Panc1 (cell line): Measurements from ENCODE around the gene DNAJB13. TPM values are rescaled to one million over a fixed set of nuclear protein-coding genes. Genes with fewer than 3 reads are reported as not detected.

Experiments used
- ATAC-seq: fragments of 200-7000 bp; cut with Tn5 transposase; 2 replicates; pipeline ENCODE4 v1.9.1; 2020; ENCODE audit warnings: mild to moderate bottlenecking, moderate library complexity
- BruUV-seq: library from RNA; stranded (reverse); fragments of 400-500 nt; replicated peaks from 2 replicates; lab custom pipeline; 2021; lab: Mats Ljungman, UMichigan
- CTCF ChIA-PET: fragments of 300-600 bp; sonication (Branson Sonifier 250); formaldehyde crosslinking; loops from one replicate; lab custom pipeline; 2022; ENCODE audit warnings: antibody characterized with exemption; lab: Charles Lee
- POLR2A ChIA-PET: fragments of 300-600 bp; sonication (Branson Sonifier 250); formaldehyde crosslinking; loops from one replicate; lab custom pipeline; 2022; ENCODE audit warnings: antibody characterized with exemption; lab: Charles Lee
- DNase-seq: peaks from one replicate; pipeline ENCODE4 v3.0.0-alpha.2; 2010; ENCODE audit warnings: low read depth, low spot score
- H3K27ac ChIP-seq: 2 replicates; pipeline ENCODE4 v1.5.1; 2011; ENCODE audit warnings: mild to moderate bottlenecking, low read length, inconsistent platforms
- H3K27me3 ChIP-seq: fragments of 200-500 bp; sonication (Bioruptor generic); 2 replicates; pipeline ENCODE4 v1.6.0; 2014; ENCODE audit warnings: low read length, inconsistent platforms; ENCODE audit not compliant: control insufficient read depth, insufficient read depth
- H3K36me3 ChIP-seq: fragments of 200-500 bp; sonication (Bioruptor generic); 2 replicates; pipeline ENCODE4 v1.5.1; 2014; ENCODE audit warnings: inconsistent platforms, mild to moderate bottlenecking, low read length, moderate library complexity; ENCODE audit not compliant: control insufficient read depth, insufficient read depth
- H3K4me1 ChIP-seq: 2 replicates; pipeline ENCODE4 v1.5.1; 2011; ENCODE audit warnings: inconsistent platforms, mild to moderate bottlenecking, low read length, moderate library complexity; ENCODE audit not compliant: control insufficient read depth, insufficient read depth
- H3K4me3 ChIP-seq, 2 experiments: 2 replicates each; pipeline ENCODE4 v1.5.1; 2011 to 2012; ENCODE audit warnings: low read depth in 2 of 2, low read length in 2 of 2, mild to moderate bottlenecking in 2 of 2, inconsistent platforms in 1 of 2, moderate library complexity in 1 of 2
- H3K9me3 ChIP-seq: fragments of 200-500 bp; sonication (Bioruptor generic); 2 replicates; pipeline ENCODE4 v1.5.1; 2014; ENCODE audit warnings: low read depth, mild to moderate bottlenecking, inconsistent platforms, low read length, moderate library complexity; ENCODE audit not compliant: control insufficient read depth, insufficient read depth
- POLR2AphosphoS5 ChIP-seq: IDR thresholded peaks from 2 replicates; pipeline ENCODE4 v1.6.1; 2012; ENCODE audit warnings: mild to moderate bottlenecking, low read depth, low read length, moderate library complexity
- SIN3A ChIP-seq: IDR thresholded peaks from 2 replicates; pipeline ENCODE4 v1.6.1; 2012; ENCODE audit warnings: low read depth, mild to moderate bottlenecking, low read length, moderate library complexity, borderline replicate concordance; ENCODE audit not compliant: insufficient read depth
- TCF7L2 ChIP-seq: IDR thresholded peaks from 2 replicates; pipeline ENCODE4 v1.6.1; 2011; ENCODE audit warnings: mild to moderate bottlenecking, low read depth, low read length, inconsistent platforms
- in situ Hi-C: cut with HindIII; loops from 2 replicates; pipeline ENCODE4 v1.10.0; 2016; ENCODE audit warnings: low sequenced_read_pairs, low pct_unique_long_range_greater_than_20kb
- intact Hi-C: fragments of 100-400 bp; cut with micrococcal nuclease; formaldehyde crosslinking; loops from one replicate; pipeline ENCODE4 v1.10.0; 2022; ENCODE audit not compliant: unreplicated experiment
- total RNA-seq: library from RNA; stranded (reverse); gene quantifications from one replicate; pipeline ENCODE4 v1.2.1, GENCODE V29; 2021; ENCODE audit not compliant: unreplicated experiment
- TF ChIP-seq, protein P1 (sequence below), 2 experiments: IDR thresholded peaks; 2 replicates each; pipeline ENCODE4 v1.6.1; 2011 to 2012; ENCODE audit warnings: low read depth in 2 of 2, control low read depth in 1 of 2, low read length in 1 of 2, mild to moderate bottlenecking in 1 of 2, moderate library complexity in 1 of 2; ENCODE audit not compliant: insufficient read depth in 1 of 2
- TF ChIP-seq, protein P2 (sequence below): fragments of 450-650 bp; IDR thresholded peaks from 2 replicates; pipeline ENCODE4 v1.5.1; 2017; ENCODE audit warnings: mild to moderate bottlenecking

DNAJB13 gene
- total RNA-seq, 1 experiment from 2014 or later: not detected

DNA sequence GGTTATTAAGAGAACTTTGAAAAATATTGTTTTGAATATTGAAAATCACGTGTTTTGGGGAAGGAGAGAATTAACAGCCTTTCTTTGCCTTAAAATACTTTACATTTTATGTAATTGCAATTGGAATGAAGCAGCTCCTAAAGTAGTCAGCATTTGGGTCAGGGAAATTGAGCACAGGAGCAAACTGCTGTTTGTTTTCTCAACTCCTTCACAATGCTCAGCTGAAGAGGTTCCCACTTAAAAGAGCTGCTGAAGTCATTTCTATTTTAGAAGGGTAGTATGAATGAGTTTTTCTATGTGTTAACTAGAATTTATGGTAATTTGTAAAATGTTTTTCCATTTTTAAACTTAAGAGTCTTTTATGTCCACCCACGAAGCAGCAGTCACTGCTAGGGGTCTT lies 39.9 kb downstream of the DNAJB13 start:
- ChIA-PET POLR2A (no interaction called here), CTCF (no interaction called here)
- in situ Hi-C loops (no loop called here), intact Hi-C loops (no loop called here)
- Histone ChIP-seq H3K4me1 (no peaks in the 10 kb centered on the region), H3K27me3 (no peaks in the 10 kb centered on the region; the same call in 1 of the 2 replicates), H3K36me3 (no peaks in the 10 kb centered on the region), H3K4me3 (no peak overlapping the region), H3K9me3 (no peaks in the 10 kb centered on the region), H3K27ac (no peak overlapping the region)
- DNase-seq (no peak), ATAC-seq (no peak)
- TF ChIP-seq SIN3A (no peak), POLR2AphosphoS5 (no peak), TCF7L2 (no peak)
- TF ChIP-seq, protein P1, sequence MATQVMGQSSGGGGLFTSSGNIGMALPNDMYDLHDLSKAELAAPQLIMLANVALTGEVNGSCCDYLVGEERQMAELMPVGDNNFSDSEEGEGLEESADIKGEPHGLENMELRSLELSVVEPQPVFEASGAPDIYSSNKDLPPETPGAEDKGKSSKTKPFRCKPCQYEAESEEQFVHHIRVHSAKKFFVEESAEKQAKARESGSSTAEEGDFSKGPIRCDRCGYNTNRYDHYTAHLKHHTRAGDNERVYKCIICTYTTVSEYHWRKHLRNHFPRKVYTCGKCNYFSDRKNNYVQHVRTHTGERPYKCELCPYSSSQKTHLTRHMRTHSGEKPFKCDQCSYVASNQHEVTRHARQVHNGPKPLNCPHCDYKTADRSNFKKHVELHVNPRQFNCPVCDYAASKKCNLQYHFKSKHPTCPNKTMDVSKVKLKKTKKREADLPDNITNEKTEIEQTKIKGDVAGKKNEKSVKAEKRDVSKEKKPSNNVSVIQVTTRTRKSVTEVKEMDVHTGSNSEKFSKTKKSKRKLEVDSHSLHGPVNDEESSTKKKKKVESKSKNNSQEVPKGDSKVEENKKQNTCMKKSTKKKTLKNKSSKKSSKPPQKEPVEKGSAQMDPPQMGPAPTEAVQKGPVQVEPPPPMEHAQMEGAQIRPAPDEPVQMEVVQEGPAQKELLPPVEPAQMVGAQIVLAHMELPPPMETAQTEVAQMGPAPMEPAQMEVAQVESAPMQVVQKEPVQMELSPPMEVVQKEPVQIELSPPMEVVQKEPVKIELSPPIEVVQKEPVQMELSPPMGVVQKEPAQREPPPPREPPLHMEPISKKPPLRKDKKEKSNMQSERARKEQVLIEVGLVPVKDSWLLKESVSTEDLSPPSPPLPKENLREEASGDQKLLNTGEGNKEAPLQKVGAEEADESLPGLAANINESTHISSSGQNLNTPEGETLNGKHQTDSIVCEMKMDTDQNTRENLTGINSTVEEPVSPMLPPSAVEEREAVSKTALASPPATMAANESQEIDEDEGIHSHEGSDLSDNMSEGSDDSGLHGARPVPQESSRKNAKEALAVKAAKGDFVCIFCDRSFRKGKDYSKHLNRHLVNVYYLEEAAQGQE (IDR thresholded peaks at IDR 0.05; ENCODE audit: insufficient read depth in 1 of 2, low read depth in 2 of 2, low read length in 1 of 2): no peak
- TF ChIP-seq, protein P2, sequence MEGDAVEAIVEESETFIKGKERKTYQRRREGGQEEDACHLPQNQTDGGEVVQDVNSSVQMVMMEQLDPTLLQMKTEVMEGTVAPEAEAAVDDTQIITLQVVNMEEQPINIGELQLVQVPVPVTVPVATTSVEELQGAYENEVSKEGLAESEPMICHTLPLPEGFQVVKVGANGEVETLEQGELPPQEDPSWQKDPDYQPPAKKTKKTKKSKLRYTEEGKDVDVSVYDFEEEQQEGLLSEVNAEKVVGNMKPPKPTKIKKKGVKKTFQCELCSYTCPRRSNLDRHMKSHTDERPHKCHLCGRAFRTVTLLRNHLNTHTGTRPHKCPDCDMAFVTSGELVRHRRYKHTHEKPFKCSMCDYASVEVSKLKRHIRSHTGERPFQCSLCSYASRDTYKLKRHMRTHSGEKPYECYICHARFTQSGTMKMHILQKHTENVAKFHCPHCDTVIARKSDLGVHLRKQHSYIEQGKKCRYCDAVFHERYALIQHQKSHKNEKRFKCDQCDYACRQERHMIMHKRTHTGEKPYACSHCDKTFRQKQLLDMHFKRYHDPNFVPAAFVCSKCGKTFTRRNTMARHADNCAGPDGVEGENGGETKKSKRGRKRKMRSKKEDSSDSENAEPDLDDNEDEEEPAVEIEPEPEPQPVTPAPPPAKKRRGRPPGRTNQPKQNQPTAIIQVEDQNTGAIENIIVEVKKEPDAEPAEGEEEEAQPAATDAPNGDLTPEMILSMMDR: no peak
- BruUV-seq: no TSS peak

DNA sequence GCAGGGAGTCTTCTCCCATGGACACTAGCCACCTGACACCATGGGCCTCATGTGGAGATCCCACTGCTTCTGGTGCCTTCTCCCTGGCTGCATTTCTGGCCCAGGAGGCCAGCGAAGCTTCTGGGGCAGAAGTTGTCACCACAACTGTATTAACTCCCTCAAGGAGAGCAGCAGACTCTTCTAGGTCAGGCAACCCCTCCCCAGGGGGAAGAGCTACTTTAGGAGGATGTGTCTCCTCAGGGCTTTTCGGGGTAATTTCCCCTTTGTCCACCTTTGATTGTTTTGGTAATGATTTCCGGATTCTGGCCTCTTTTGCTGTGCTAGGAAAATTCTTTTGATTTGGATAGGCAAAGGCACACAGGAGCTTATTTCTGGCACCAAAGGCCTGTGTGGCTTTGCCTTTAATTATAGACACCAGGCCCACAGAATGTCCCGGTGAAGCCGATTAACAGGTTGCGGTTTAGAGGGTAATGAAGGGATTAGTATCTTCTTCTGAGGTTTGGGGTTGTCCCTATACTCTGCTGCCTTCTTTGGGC lies 40.7 kb downstream of the DNAJB13 start:
- ChIA-PET POLR2A (no interaction called here), CTCF (no interaction called here)
- intact Hi-C loops: no loop called here
- Histone ChIP-seq H3K27ac (no peak overlapping the region), H3K9me3 (no peaks in the 10 kb centered on the region), H3K4me3 (no peak overlapping the region), H3K36me3 (no peaks in the 10 kb centered on the region), H3K4me1 (no peaks in the 10 kb centered on the region), H3K27me3 (no peaks in the 10 kb centered on the region; the same call in 1 of the 2 replicates)
- ATAC-seq (no peak), DNase-seq (no peak)
- BruUV-seq: no TSS peak
- TF ChIP-seq, protein P2: no peak
- TF ChIP-seq, protein P1 (IDR thresholded peaks at IDR 0.05; ENCODE audit: insufficient read depth in 1 of 2, low read depth in 2 of 2, low read length in 1 of 2): no peak
- TF ChIP-seq TCF7L2: no peak
- TF ChIP-seq SIN3A: no peak
- TF ChIP-seq POLR2AphosphoS5: no peak
- in situ Hi-C loops: no loop called here
